ENCODE results near the gene DGUOK.
"Not testable (repeated sequence)": the region's sequence is repeated elsewhere in the genome, so short reads cannot be mapped to it uniquely, and the experiment has no call there.

DGUOK gene

DNA sequence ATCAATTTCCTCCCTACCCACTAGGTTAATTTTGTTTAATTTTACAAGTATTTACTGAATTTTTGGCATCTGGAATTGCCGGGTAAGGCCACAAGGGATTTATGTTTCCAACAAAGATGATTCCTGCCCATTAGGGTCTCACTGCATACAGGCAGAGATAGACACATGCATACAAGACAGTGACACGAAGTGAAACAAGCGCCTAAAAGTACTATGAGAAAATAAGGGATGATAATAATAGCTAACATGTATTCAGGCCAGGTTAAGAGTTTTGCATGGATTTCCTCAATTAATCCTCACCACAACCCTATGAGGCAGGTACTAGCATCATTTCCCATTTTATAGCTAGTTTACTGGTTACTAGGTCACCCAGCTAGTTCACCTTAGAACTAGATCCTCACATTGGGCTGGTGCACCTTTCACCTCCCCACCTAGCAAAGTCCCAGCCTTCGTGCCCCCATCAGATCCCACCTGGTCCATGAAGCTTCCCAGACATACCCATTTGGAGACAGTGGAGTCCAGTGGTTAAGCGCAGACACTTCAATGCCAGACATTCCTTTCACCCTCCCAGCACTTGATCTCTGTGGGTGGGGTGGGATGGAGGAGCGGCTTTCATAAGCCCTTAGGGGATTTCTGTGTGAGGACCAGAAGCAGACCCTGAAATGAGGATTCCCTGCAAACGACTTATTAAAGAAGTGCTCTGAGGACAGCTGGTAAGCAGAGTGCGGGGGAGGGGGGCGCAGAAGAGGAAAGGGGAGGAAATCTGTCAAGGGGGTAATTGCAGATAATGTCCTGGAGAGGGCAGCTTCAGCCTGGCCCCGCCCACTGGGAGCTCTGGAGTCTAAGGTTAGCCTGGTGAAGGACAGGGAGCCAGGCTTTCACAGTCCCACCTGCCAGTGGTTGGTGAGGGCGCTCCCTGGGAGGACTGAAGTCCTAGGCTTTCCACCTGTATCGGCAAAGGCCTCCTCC lies 5.8 kb upstream of the DGUOK start:
- peak; percentile 18 to 19 for DNase-seq (ENCODE audit: low read depth in 2 of 2)

DNA sequence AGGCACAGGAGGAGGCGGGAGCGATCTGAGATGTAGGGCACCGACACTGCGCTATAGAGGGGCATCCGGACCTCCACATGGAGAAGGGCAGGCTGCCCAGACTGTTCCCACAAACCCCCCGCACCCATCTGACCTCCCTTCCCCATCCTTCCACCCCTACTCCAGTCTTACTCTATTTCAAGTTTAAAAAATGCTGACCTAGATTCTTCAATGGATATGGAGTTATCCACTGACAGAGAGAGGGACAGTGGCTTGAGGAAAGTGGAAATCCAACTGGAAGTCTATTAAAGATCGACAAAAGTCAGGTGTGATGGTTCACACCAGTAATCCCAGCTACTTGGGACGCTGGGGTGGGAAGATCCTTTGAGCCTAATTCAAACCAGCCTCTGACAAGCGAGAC lies 5.1 kb upstream of the DGUOK start:
- no peak for DNase-seq (ENCODE audit: low read depth in 2 of 2)

DNA sequence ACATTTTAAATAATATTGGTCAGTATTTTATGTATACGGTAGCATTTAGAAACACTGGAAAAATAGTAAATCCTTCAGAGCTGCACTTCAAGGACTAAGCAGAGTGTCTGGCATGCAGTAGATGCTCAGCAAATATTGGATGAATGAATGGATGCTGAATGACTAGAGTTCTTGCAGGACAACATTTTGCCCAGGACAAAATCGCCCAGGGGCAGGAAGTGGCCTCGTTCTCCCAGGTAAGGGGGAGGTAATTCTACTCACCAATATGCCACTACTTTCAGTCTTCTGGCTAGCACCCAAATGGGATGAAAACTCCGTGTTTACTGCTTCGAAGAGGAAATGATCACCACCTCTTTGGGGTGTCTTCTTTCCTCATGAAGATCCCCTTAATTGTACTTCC lies 4.0 kb upstream of the DGUOK start:
- no peak for DNase-seq (ENCODE audit: low read depth in 2 of 2)

DNA sequence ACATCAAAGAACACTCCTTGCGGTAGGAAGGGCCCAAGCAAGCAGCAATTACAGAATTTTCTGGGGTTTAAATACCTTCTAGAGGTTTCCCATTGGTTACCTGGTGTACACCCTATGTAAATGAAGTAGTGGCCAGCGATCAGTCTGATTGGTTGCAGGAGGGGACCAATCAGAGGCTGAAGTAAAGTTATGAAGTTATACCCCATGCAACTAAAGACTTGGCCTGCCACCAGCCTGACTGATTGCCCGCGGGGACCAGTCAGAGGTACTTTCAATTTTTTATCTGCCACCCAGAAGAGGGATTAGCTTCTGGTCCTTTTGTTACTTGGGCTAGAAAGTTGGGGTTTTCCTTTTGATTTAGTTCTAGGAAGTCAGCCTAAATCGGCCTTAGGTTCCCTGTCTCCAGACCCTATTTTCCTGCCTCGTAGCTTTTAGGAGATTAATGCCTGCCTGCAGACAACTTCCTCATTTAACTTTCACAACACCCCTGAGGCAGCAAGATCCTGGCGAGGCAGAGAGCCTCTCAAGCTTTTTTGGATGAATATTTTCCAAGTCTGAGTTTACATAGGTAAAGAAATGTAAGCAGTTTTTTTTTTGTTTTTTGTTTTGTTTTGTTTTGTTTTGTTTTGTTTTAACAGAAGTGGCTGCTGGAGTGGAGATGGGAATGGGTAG lies 1.5 kb upstream of the DGUOK start:
- no peak for DNase-seq (ENCODE audit: low read depth in 2 of 2)

DNA sequence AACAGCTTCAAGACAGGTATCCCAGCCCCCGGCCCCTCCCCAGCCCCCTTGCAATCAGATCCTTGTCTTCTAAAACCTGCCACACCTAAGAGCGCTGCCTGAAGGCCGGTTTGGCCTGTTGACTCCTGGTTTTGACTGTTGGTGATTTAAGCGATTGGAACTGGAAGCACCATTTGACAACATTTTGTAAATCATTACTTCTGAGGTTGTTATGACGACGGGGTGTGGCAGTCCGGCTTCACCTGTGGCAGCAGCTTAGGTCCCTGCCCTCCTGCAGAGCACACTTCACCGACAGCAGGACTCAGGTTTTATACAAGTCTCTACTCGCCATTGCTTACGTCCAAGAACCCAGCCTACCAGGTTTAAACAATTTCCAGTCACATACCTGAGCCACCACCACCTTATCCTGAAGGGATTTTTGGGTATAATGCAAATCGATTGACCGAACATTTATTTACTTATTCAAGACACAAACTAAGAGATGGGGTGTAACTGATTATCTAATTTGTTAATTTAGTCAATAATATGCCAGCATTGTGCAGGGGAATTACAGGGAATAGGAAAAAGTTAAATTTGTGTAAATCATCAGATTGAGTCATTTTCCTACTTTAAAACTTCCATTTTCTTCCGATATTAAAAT lies 707 bp upstream of the DGUOK start:
- DNase-seq (ENCODE audit: low read depth in 2 of 2) = no peak

DNA sequence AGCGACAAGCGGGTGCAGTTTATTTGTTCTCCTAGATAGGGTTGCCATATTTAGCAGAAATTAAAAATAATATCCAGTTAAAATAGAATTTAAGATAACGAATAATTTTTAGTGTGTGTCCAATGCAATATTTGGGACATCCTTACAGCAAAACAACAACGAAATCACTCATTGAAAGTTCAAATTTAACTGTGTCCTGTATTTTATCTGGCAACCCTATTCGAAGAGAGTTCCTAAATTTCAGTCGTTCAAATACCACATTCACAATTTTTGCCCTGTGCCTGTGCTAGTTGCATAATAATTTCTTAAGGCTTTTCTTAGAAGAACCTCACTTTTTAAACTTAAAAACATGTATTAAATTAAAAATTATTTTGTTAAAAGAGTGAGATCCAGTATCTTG lies 664 bp downstream of the DGUOK start:
- DNase-seq (ENCODE audit: low read depth in 2 of 2) = no peak

DNA sequence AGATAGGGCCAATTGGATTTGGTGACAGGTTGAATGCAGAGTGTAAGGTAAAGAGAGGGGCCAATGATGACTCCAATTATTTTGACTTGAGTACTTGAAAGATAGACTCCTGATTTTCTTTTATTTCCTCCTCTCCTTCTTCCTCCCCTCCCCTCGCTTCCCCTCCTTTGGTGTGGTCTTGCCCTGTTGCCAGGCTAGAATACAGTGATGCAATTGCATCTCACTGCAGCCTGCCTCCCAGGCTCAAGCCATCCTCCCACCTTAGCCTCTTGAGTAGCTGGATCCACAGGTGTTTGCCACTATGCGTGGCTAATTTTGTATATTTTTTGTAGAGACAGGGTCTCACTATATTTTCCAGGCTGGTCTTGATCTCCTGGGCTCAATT lies 2.3 kb downstream of the DGUOK start:
- no peak for DNase-seq (ENCODE audit: low read depth in 2 of 2)

DNA sequence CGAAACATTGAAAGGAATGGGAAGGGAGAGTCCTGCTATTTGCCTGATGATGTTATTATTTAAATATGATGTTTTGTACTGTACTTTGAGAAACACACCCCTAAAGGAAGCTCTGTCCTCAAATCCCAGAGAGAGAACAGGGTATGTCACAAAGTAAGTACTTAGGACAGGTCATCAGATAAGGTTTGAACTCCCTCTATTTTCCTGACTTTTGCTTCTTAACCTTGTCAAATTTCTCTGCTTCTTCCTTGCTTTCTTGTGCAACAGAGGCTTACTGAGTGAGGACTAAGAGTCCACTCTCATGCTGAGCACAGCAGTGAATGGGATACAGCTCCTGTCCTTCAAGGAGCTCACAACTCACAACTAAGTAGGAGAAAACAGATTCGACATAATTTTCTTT lies 3.7 kb downstream of the DGUOK start:
- no peak for DNase-seq (ENCODE audit: low read depth in 2 of 2)

DNA sequence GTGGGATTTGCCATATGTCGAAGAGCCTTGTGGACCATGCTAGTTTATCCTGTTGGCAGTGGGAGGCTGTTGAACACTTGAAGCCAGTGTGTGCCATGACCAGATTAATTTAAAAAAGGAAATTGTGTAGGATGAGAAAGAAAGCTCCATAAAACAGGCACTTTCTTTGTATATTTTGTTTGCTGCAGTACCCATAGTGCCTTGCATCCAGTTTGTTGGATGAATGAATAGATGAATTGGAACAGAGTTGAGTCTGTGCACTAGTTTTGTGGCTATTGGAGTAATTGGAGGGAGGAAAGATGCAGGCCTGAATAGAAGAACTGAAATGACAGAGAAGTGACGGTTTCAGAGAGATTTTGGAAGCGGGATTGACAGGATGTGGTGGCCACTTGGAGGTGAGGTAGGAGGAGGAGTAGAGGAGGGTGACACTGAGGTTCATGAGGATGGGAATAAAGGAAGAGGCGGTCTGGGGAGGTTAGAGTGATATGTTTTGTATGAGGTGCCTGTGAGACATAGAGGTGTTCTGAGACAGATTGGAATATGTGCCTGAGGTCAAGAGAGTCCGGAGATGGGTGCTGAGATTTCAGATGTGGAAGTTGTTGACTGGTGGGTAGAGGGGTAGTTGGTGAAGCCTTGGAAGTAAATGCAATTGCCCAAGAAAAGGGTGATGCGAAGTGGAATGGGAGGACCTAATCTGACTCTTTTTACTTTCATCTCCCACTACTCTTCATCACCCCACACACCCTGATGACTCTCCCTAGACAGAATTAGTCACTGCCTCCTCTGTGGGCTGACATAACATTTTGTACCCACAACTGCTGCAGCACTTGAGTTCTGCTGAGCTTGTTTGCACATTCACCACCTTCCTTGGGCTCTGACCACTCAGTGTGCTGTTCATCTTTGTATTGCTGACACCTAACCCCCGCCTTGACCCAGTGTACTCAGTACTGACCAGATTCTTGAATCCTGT lies 5.1 kb downstream of the DGUOK start:
- DNase-seq (ENCODE audit: low read depth in 2 of 2) = peak; percentile 41 to 56

DNA sequence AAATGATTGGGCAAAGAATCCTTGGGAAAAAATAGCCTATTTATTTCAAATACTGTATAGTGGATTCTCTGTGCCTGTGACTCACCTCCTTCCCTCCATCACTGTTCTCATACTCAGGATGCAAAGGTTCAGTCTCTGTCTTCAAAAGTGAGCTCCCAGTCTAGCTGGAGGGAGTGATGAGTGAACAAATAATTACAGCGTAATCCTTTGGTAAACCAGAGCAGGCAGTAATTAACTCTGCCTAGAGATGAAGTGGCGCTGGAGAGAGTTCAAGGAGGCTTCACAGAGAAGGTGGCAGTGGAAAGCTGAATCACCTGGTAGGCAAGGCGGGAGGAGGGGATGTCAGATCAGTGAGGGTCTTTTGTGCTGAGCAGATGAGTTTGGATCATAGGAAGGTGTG lies 6.5 kb downstream of the DGUOK start:
- DNase-seq (ENCODE audit: low read depth in 2 of 2) = no peak

DNA sequence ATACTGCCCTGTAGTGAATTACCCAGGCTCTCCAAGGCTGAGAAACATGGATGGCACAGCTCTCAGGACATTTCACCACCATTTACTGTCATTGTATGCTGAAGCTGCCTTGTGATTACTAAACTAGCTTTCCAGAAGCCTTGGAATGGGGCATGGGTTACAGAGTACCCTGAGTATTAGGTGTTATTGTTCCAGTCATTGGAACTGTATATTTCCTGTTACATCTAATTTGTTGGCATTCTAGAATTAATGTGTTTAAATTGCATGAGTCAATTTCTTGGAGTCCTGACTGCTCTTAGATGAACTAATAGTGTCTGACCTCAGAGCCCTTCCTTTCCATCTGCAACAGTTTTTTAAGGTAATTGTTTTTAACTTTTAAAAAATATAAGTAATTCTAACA lies 9.0 kb downstream of the DGUOK start:
- DNase-seq (ENCODE audit: low read depth in 2 of 2) = no peak

DNA sequence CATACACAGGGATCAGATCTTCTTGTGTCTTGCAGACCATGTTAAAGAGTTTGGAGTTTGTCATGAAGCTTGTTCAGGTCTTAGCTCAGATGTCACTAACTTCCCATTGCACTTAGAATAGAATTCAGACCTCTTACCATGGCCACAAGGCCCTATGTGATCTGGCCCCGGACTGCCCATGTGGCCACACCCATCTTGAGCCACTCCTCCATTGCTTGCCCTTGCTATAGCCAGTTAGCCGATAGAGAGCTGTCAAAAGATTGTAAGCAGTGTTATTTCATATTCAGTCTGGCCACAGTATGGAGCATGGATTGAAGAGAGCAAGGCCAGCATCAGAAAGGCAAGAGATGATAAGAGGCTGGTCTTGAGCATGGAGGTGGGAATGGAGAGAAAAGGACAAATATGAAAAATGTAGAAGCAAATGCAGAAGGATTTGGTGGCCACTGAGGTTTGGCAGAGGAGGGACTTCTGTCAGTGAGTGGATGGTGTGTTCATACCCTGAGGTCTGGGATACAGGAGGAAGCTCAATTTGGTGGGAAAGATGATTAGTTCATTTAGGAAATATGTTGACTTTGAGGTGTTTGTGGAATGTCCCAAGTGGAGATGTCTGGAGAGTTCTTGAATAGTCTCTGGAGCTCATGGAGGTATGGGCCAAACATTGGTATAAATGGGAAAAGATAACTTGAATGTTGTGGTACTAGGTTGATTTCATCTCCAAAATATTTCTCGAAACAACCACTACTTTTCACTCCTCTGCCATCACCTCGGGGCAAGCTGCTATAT lies 10.6 kb downstream of the DGUOK start:
- no peak for DNase-seq (ENCODE audit: low read depth in 2 of 2)

DNA sequence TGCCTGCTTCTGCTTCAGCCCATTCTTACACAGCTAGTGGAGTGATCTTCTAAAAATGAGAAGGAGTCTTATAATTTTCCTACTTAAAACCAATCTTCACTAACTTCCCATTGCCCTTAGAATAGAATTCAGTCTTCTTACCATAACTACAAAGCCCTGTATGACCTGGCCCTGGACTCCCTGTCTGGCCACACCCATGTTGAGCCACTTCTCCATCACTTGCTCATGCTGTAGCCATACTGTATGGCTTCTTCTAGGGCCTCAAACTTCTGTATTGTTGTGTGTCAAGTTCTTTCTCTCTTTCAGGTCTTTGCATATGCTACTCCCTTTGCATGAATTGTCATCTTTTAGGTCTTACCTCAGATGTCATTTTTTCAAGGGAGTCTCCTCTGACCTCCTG lies 11.2 kb downstream of the DGUOK start:
- DNase-seq (ENCODE audit: low read depth in 2 of 2) = no peak

DNA sequence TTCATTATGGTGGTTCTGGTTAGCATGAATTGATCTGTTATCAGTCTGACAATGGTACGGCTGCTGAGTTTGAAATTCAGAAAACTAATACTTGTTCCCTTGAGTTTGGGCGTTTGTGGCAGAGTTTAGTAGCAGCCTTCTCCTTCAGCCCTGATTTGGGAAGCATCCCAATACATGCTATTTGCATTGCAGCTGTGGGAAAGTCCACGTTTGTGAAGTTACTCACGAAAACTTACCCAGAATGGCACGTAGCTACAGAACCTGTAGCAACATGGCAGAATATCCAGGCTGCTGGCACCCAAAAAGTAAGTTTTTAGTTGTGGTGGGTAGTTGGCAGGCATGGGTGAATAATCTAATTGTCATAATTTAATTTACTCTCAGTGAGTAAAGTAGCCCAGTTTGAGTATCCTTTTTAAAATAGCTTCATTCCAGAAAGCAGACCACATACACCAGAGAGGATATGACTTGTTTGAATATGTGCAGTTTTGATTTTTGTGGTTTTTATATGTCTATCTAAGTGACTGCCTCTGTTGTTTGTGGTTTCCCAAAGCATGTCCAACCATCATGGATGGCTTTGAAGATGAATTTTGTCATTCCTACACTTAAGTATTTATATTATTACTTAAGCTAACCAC lies 12.2 kb downstream of the DGUOK start:
- no peak for DNase-seq (ENCODE audit: low read depth in 2 of 2)

DNA sequence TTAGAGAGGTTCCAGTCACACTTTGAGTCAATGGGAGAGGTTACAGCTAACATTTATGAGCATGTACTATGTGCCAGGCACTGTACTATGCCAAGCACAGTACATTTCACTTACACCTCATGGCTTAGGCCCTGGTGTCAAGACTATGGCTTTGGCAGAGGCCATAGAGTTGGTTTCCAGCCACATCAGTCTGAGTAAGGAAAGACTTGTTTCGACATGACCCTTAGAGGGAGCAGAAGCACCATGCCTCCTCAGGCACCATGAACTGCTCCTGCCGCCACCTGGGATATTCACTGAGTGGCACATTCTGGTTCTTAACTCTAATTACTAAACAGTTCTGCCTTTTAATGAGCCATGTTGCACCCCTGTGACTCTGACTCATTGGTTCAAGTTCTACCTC lies 12.7 kb downstream of the DGUOK start:
- peak in 1 of 2 donors; percentile 23 for DNase-seq (ENCODE audit: low read depth in 2 of 2)

DNA sequence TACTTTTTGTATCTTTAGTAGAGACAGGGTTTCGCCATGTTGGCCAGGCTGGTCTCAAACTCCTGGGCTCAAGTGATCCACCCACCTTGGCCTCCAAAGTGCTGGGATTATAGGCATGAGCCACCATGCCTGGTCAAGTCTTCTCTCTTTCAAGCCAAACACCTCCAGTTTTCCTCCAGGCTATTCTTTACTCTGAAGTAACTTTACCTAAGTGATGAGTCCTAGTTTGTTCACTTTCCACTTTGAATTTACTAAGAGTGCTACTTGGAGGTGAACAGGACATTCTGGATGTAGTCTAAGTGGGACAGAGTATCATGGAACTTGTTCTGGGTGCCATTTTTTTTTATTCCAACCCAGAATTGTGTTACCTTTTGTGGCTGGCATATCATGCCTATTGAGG lies 13.4 kb downstream of the DGUOK start:
- not testable (repeated sequence) for DNase-seq (ENCODE audit: low read depth in 2 of 2)

DNA sequence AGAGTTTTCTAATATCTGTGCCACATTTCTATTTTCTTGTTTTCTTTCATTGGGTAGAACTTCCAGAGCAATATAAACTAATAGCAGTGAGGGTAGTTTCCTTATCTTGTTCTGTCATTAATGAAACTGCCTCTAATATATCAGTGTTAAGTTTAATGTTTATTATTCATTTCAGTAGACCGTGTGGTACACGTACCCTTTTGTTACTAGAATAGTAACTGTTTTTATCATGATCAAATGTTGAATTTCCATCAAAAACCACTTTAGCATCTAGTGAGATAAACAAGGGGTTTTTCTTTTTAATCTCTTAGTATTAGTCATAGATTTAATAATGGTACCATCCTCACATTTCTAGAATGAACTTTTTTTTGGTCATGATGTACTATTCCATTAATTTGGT lies 16.0 kb downstream of the DGUOK start:
- DNase-seq (ENCODE audit: low read depth in 2 of 2) = no peak

DNA sequence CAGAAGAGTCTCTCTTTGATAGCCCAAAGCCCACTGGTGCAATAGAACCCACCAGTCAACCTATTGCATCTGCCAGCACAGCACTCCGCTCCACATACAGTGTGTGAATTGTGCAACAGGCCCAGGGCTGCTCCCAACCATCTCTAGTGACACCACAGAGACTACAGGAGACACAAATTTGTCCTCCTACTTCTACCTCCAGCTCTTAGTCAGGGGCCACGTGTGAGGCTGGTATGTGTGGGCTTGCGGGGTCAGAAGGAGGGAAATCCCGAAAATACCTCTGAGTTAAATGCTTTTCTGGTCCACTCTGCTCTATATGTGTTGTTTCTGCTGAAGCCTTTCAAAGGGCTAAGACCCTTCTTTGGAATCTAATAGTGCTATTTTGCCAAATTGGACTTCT lies 18.0 kb downstream of the DGUOK start:
- DNase-seq (ENCODE audit: low read depth in 2 of 2) = peak in 1 of 2 donors; percentile 31

DNA sequence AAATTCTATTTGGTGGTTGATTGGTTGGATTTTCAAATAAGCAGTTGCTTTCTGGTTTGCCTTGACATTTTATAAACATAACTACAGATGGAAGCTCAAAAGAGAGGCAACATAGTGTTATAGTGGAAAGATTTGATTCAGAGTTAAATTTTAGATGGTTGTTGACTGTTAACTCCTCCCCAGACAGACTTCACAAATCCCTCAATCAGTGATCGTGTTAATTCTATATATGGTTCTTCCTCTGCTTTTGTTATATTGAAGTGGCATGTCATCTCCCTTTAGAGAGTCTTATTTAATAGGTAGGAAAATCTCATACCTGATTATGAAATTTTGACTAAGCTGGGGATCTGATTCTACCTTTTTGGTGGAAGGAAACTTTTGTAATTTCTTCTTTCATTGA lies 19.5 kb downstream of the DGUOK start:
- no peak for DNase-seq (ENCODE audit: low read depth in 2 of 2)

DNA sequence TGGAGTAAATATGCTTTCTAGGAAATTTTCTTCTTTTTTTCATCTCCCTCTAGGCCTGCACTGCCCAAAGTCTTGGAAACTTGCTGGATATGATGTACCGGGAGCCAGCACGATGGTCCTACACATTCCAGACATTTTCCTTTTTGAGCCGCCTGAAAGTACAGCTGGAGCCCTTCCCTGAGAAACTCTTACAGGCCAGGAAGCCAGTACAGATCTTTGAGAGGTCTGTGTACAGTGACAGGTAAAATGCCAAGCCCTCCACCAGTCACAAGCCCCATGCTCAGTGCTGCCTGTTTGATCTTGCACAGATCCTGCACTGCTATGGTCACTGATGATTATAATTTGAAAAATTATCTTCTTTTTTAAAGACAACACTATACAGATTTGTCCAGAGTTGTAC lies 20.0 kb downstream of the DGUOK start:
- DNase-seq (ENCODE audit: low read depth in 2 of 2) = no peak

Measured in stimulated activated CD4-positive, alpha-beta T cell treated with anti-CD3 and anti-CD28 coated beads, Interleukin-15, amount 100 ng/mL, for 48 hours (primary cell).